ENCODE measurements around the gene SGCA. TPM values are rescaled to one million over a fixed set of nuclear protein-coding genes. Genes with fewer than 3 reads are reported as not detected.

SGCA gene
- total RNA-seq, 1 experiment from 2014 or later = not detected

DNA sequence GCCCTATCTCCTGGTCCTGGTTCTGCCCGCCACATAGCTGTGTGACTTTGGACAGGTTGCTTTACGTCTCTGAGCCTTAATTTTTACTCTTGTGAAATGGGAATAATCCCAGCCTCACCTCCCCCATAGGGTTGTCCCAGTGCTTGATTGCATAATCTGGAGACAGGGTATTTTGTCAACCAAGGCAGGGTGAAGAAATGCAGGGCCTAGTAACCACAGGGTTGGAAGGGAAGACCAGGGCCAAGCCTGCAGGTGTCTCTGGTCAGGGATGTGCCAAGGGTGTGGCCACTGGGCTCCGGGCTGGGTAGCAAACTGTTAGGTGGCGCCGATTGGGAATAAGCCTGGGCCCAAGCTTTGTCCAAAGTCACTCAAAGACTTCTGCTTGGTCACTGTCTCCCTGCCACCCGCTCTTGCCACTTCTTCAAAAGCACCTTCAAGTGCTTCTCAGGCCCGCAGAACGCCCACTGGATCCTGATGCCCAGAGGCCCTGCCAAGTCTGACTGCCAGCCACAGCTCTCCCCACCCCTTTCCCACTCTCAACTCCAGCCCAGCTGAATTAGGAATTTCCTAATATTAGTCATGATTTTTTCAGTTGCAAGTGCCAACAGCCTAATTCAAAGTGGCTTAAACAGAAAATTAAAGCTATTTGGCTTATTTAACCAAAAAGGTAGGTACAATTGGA is 56.2 kb downstream of the SGCA start:
- Histone ChIP-seq H3K4me2 (0 out of 2 replicates have a peak overlapping the region, but pooled peaks have one; percentile 5), H3K4me3 (no peak overlapping the region), H3K79me2 (ENCODE audit: low read depth) (no peaks in the 10 kb centered on the region), H4K20me1 (ENCODE audit: insufficient read depth) (no peaks in the 10 kb centered on the region), H3F3A (ENCODE audit: insufficient read depth, low read depth) (peaks cover 29% of the 10 kb centered on the region), H3K9me3 (ENCODE audit: insufficient read depth, low read depth) (peaks cover 7% of the 10 kb centered on the region; the same call in 1 of the 2 replicates), H3K27ac (no peak overlapping the region), H3K9me2 (ENCODE audit: insufficient read depth) (no peaks in the 10 kb centered on the region), H3K27me3 (ENCODE audit: insufficient read depth, low read depth) (0 out of 2 replicates have a peak, but pooled peaks cover 5% of the 10 kb centered on the region), H3K36me3 (ENCODE audit: low read depth) (no peaks in the 10 kb centered on the region), H2AFZ (no peak overlapping the region), H3K4me1 (replicated peaks; ENCODE audit: insufficient read depth) (peaks cover 39% of the 10 kb centered on the region)
- no TSS peak for BruUV-seq (replicated peaks)
- intact Hi-C loops (cut with micrococcal nuclease; ENCODE audit: unreplicated experiment) = no loop called here
- POLR2A ChIA-PET (ENCODE audit: unreplicated experiment) = no interaction called here
- peak in 1 of 2 experiments; percentile 33 for DNase-seq
- CTCF ChIA-PET = no interaction called here
- no peak for TF ChIP-seq EZH2 (IDR thresholded peaks at IDR 0.05; ENCODE audit: low read depth)
- TF ChIP-seq, protein P1, sequence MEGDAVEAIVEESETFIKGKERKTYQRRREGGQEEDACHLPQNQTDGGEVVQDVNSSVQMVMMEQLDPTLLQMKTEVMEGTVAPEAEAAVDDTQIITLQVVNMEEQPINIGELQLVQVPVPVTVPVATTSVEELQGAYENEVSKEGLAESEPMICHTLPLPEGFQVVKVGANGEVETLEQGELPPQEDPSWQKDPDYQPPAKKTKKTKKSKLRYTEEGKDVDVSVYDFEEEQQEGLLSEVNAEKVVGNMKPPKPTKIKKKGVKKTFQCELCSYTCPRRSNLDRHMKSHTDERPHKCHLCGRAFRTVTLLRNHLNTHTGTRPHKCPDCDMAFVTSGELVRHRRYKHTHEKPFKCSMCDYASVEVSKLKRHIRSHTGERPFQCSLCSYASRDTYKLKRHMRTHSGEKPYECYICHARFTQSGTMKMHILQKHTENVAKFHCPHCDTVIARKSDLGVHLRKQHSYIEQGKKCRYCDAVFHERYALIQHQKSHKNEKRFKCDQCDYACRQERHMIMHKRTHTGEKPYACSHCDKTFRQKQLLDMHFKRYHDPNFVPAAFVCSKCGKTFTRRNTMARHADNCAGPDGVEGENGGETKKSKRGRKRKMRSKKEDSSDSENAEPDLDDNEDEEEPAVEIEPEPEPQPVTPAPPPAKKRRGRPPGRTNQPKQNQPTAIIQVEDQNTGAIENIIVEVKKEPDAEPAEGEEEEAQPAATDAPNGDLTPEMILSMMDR (conservative IDR thresholded peaks at IDR 0.05) = no peak

DNA sequence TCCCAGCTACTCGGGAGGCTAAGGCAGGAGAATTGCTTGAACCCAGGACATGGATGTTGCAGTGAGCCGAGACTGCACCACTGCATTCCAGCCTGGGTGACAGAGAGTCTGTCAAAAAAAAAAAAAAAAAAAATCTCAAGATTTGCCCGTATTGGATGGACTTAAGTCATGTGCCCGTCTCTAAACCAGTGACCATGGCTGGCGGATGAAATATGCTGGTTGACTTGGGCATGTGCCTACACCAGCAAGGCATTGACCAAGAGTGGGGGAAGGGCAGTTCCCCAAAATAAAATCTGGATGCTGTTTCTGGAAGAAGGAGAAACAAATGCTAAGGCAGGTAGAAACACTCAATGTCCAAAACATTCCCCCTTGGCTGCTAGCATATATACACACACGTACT is 57.1 kb downstream of the SGCA start:
- H3K36me3 ChIP-seq (ENCODE audit: low read depth) = no peaks in the 10 kb centered on the region
- H2AFZ ChIP-seq = no peak overlapping the region
- POLR2A ChIA-PET (ENCODE audit: unreplicated experiment) = no interaction called here
- H3K9me3 ChIP-seq (ENCODE audit: insufficient read depth, low read depth) = peaks cover 8% of the 10 kb centered on the region; the same call in 1 of the 2 replicates
- TF ChIP-seq, protein P1 (conservative IDR thresholded peaks at IDR 0.05) = no peak
- no peak for TF ChIP-seq EZH2 (IDR thresholded peaks at IDR 0.05; ENCODE audit: low read depth)
- no peak overlapping the region for H3K4me2 ChIP-seq
- H3K4me1 ChIP-seq (replicated peaks; ENCODE audit: insufficient read depth) = peaks cover 39% of the 10 kb centered on the region
- no TSS peak for BruUV-seq (replicated peaks)
- intact Hi-C loops (cut with micrococcal nuclease; ENCODE audit: unreplicated experiment) = no loop called here
- no peaks in the 10 kb centered on the region for H4K20me1 ChIP-seq (ENCODE audit: insufficient read depth)
- H3K9me2 ChIP-seq (ENCODE audit: insufficient read depth) = no peaks in the 10 kb centered on the region
- DNase-seq = peak in 1 of 2 experiments; percentile 9
- 0 out of 2 replicates have a peak, but pooled peaks cover 9% of the 10 kb centered on the region for H3K27me3 ChIP-seq (ENCODE audit: insufficient read depth, low read depth)
- H3K79me2 ChIP-seq (ENCODE audit: low read depth) = no peaks in the 10 kb centered on the region
- CTCF ChIA-PET = no interaction called here
- H3K27ac ChIP-seq = no peak overlapping the region
- H3K4me3 ChIP-seq = no peak overlapping the region
- H3F3A ChIP-seq (ENCODE audit: insufficient read depth, low read depth) = peaks cover 25% of the 10 kb centered on the region

Other genes with a start within 250 kb of the SGCA start
- 6.2 and 8.8 TPM in 2 replicates for gene DLX4, start 196.8 kb upstream of the SGCA start, total RNA-seq (2021)
- gene DLX3, start 170.8 kb upstream of the SGCA start, total RNA-seq (2021) = 1.2 and 2.0 TPM in 2 replicates
- gene ITGA3, start 109.9 kb upstream of the SGCA start, total RNA-seq (2021) = 291 and 327 TPM in 2 replicates
- gene PDK2, start 70.7 kb upstream of the SGCA start, total RNA-seq (2021) = 38.6 and 58.7 TPM in 2 replicates
- 0.17 and 0.73 TPM in 2 replicates for gene SAMD14, start 35.8 kb upstream of the SGCA start, total RNA-seq (2021)
- gene PPP1R9B, start 15.3 kb upstream of the SGCA start, total RNA-seq (2021) = 34.0 and 35.8 TPM in 2 replicates
- 20.7 and 29.5 TPM in 2 replicates for gene COL1A1, start 35.6 kb downstream of the SGCA start, total RNA-seq (2021)
- 12.9 and 16.6 TPM in 2 replicates for gene TMEM92, start 108.5 kb downstream of the SGCA start, total RNA-seq (2021)
- gene XYLT2, start 180.1 kb downstream of the SGCA start, total RNA-seq (2021) = 34.0 and 37.5 TPM in 2 replicates
- gene MRPL27, start 207.2 kb downstream of the SGCA start, total RNA-seq (2021) = 42.6 and 48.3 TPM in 2 replicates
- gene EME1, start 207.2 kb downstream of the SGCA start, total RNA-seq (2021) = 18.2 and 21.0 TPM in 2 replicates
- gene LRRC59, start 231.5 kb downstream of the SGCA start, total RNA-seq (2021) = 72.9 and 102 TPM in 2 replicates

All from PC-9 (cell line).